Esophagus muscularis mucosa (tissue), 4 donors: ENCODE results near the gene MISP.

ENCODE experiments used
- CTCF ChIP-seq, 3 experiments: fragments of 200-600 bp in 2 of 3; fragments of 450-650 bp in 1 of 3; sonication (generic) in 2 of 3; IDR thresholded peaks; one replicate each; pipeline ENCODE4 v1.5.1; 2017 to 2019; ENCODE audit warnings: antibody characterized with exemption in 3 of 3, mild to moderate bottlenecking in 2 of 3, moderate library complexity in 1 of 3
- EP300 ChIP-seq: sonication (generic); formaldehyde crosslinking; IDR thresholded peaks from one replicate; pipeline ENCODE4 v1.6.1; 2017; ENCODE audit warnings: antibody characterized with exemption
- POLR2A ChIP-seq: fragments of 450-650 bp; IDR thresholded peaks from one replicate; pipeline ENCODE4 v1.6.1; 2017; ENCODE audit warnings: antibody characterized with exemption, moderate library complexity, mild to moderate bottlenecking, low read depth
- POLR2AphosphoS5 ChIP-seq, 2 donors: sonication (generic); formaldehyde crosslinking; IDR thresholded peaks; one replicate each; pipeline ENCODE4 v1.6.1; 2017; ENCODE audit warnings: antibody characterized with exemption in 2 of 2

DNA sequence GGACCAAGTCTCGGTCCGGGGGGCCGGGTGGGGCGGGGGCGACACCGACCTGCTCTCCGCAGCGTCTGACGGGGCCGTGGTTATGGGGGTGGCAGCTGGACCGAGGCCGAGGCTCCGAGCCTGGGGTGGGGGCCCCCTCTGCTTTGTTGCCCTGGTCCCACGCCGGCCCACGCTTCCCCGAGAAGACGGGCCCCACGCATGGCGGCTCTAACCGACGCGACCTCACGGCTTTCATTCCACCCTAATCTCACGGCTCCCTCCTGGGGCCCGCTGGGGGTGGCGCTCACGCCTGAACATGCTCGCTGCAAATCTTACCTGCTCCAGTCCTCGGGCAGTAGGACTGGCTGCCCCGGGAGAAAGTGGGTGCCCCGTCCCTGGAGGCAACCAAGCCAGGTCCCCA lies 14.8 kb upstream of the MISP start:
- TF ChIP-seq POLR2A (no peak), CTCF (IDR thresholded peaks at IDR 0.05) (no peak), EP300 (no peak), POLR2AphosphoS5 (IDR thresholded peaks at IDR 0.05) (no peak)
